Left colon (tissue), 2 donors: ENCODE data around the gene TXNL1. TPM values are rescaled to one million over a fixed set of nuclear protein-coding genes. Genes with fewer than 3 reads are reported as not detected.

Experiments used
- total RNA-seq, 2 donors: library from RNA; stranded (reverse); fragmentation: NEBNext Ultra II Directional; extraction: Animal tissue kit (Norgen Biotek cat#: 25700); gene quantifications; one replicate each; pipeline ENCODE4 v1.2.1, GENCODE V29; 2021
- donor health status: DM: no; HTN: no; CAD: no.
- donor health status: DM: yes; HTN: yes; CAD: no.

The TXNL1 gene
- total RNA-seq, 2 donors from 2014 or later, result 50.3 to 53.3 TPM

Other genes with a start within 250 kb of the TXNL1 start
- 10 to 100 TPM; 25.0 to 27.1 TPM for gene WDR7, start 12.8 kb upstream of the TXNL1 start, total RNA-seq